ENCODE measurements around the gene RTTN. TPM values are rescaled to one million over a fixed set of nuclear protein-coding genes. Genes with fewer than 3 reads are reported as not detected.

The RTTN gene
- polyA plus RNA-seq, 1 donor (not counting 4 experiments of a cell fraction or from before 2014, with no cell fraction given), result 77.3 TPM

GRCh38 chr18:70156886-70157285, 48.6 kb downstream of the RTTN start:
- no peak overlapping the region for H3K27ac ChIP-seq (ENCODE audit: control insufficient read depth, insufficient read depth, low read length)
- H3K36me3 ChIP-seq (ENCODE audit: control insufficient read depth in 2 of 2, extremely low read depth in 1 of 2, insufficient read depth in 2 of 2, low read length in 2 of 2), result no peaks in the 10 kb centered on the region
- no peaks in the 10 kb centered on the region for H3K79me2 ChIP-seq (ENCODE audit: control insufficient read depth, insufficient read depth, low read length)
- H3K9ac ChIP-seq (ENCODE audit: control insufficient read depth, extremely low read depth, insufficient read depth, low read length), result no peak overlapping the region
- TF ChIP-seq CTCF (optimal IDR thresholded peaks at IDR 0.05 in 1 of 3, IDR thresholded peaks at IDR 0.05 in 1 of 3, conservative IDR thresholded peaks at IDR 0.05 in 1 of 3; ENCODE audit: extremely low read depth in 1 of 3, insufficient read depth in 2 of 3, low read length in 3 of 3) (no peak), EZH2 (IDR thresholded peaks at IDR 0.05; ENCODE audit: low read length) (no peak)
- no peak overlapping the region for H3K4me2 ChIP-seq (ENCODE audit: control insufficient read depth, extremely low read depth, insufficient read depth, low read depth, low read length)
- H4K20me1 ChIP-seq (ENCODE audit: control insufficient read depth, extremely low read depth, insufficient read depth, low read length), result no peaks in the 10 kb centered on the region
- no peaks in the 10 kb centered on the region for H3K9me1 ChIP-seq (ENCODE audit: control insufficient read depth, extremely low read depth, insufficient read depth, low read length)
- H3K9me3 ChIP-seq (ENCODE audit: control insufficient read depth, low read depth, low read length), result no peaks in the 10 kb centered on the region
- H2AFZ ChIP-seq (ENCODE audit: control insufficient read depth, low read length), result no peak overlapping the region
- dilution Hi-C loops (cut with MboI; ENCODE audit: extremely low pct_ligation_motif_present, low sequenced_read_pairs), result no loop called here
- H3K4me3 ChIP-seq (ENCODE audit: control insufficient read depth in 2 of 3, extremely low read depth in 1 of 3, insufficient read depth in 2 of 3, low read depth in 1 of 3, low read length in 3 of 3), result no peak overlapping the region
- H3K27me3 ChIP-seq (ENCODE audit: control insufficient read depth, extremely low read depth, insufficient read depth, low read length), result no peaks in the 10 kb centered on the region
- no peak for FAIRE-seq
- DNase-seq (ENCODE audit: low read depth, low spot score), result no peak
- no peaks in the 10 kb centered on the region for H3K4me1 ChIP-seq (ENCODE audit: control insufficient read depth, extremely low read depth, insufficient read depth, low read length)

- no peaks in the 10 kb centered on the region for H3K9me3 ChIP-seq (ENCODE audit: control insufficient read depth, low read depth, low read length)
- H3K4me2 ChIP-seq (ENCODE audit: control insufficient read depth, extremely low read depth, insufficient read depth, low read depth, low read length), result no peak overlapping the region
- H3K4me1 ChIP-seq (ENCODE audit: control insufficient read depth, extremely low read depth, insufficient read depth, low read length), result no peaks in the 10 kb centered on the region
- no peak overlapping the region for H3K9ac ChIP-seq (ENCODE audit: control insufficient read depth, extremely low read depth, insufficient read depth, low read length)
- no peak for DNase-seq (ENCODE audit: low read depth, low spot score)
- no peaks in the 10 kb centered on the region for H4K20me1 ChIP-seq (ENCODE audit: control insufficient read depth, extremely low read depth, insufficient read depth, low read length)
- H3K79me2 ChIP-seq (ENCODE audit: control insufficient read depth, insufficient read depth, low read length), result no peaks in the 10 kb centered on the region
- H3K36me3 ChIP-seq (ENCODE audit: control insufficient read depth in 2 of 2, extremely low read depth in 1 of 2, insufficient read depth in 2 of 2, low read length in 2 of 2), result peaks cover 0 to 2% of the 10 kb centered on the region in 2 experiments
- H3K27ac ChIP-seq (ENCODE audit: control insufficient read depth, insufficient read depth, low read length), result no peak overlapping the region
- H3K4me3 ChIP-seq (ENCODE audit: control insufficient read depth in 2 of 3, extremely low read depth in 1 of 3, insufficient read depth in 2 of 3, low read depth in 1 of 3, low read length in 3 of 3), result no peak overlapping the region
- H3K9me1 ChIP-seq (ENCODE audit: control insufficient read depth, extremely low read depth, insufficient read depth, low read length), result no peaks in the 10 kb centered on the region
- FAIRE-seq, result no peak
- H3K27me3 ChIP-seq (ENCODE audit: control insufficient read depth, extremely low read depth, insufficient read depth, low read length), result no peaks in the 10 kb centered on the region
- dilution Hi-C loops (cut with MboI; ENCODE audit: extremely low pct_ligation_motif_present, low sequenced_read_pairs), result no loop called here
- TF ChIP-seq CTCF (optimal IDR thresholded peaks at IDR 0.05 in 1 of 3, IDR thresholded peaks at IDR 0.05 in 1 of 3, conservative IDR thresholded peaks at IDR 0.05 in 1 of 3; ENCODE audit: extremely low read depth in 1 of 3, insufficient read depth in 2 of 3, low read length in 3 of 3) (no peak), EZH2 (IDR thresholded peaks at IDR 0.05; ENCODE audit: low read length) (no peak)
- no peak overlapping the region for H2AFZ ChIP-seq (ENCODE audit: control insufficient read depth, low read length)
Measured at GRCh38 chr18:70154591-70155194, 50.8 kb downstream of the RTTN start.

Data from keratinocyte (primary cell).